Measurements from ENCODE around the gene POU2F3.

GRCh38 chr11:120267319-120267718, 27.4 kb downstream of the POU2F3 start:
- TF ChIP-seq EZH2phosphoT487 (IDR thresholded peaks at IDR 0.05; ENCODE audit: insufficient read depth, low read depth) (no peak), EZH2 (IDR thresholded peaks at IDR 0.05; ENCODE audit: insufficient read depth, poor library complexity, severe bottlenecking) (no peak)
